IPS-18c (cell line): ENCODE results near the gene MAPKAP1.

Experiments
- H3K4me3 ChIP-seq: 2 replicates; pipeline ENCODE4 v1.7.0; 2013; ENCODE audit warnings: low read depth, mild to moderate bottlenecking, low read length, moderate library complexity; ENCODE audit not compliant: insufficient read depth
- H3K9me3 ChIP-seq: one replicate; pipeline ENCODE4 v1.6.1; 2013; ENCODE audit warnings: mild to moderate bottlenecking, low read length, moderate library complexity; ENCODE audit not compliant: control insufficient read depth, insufficient read depth

Gene MAPKAP1

DNA sequence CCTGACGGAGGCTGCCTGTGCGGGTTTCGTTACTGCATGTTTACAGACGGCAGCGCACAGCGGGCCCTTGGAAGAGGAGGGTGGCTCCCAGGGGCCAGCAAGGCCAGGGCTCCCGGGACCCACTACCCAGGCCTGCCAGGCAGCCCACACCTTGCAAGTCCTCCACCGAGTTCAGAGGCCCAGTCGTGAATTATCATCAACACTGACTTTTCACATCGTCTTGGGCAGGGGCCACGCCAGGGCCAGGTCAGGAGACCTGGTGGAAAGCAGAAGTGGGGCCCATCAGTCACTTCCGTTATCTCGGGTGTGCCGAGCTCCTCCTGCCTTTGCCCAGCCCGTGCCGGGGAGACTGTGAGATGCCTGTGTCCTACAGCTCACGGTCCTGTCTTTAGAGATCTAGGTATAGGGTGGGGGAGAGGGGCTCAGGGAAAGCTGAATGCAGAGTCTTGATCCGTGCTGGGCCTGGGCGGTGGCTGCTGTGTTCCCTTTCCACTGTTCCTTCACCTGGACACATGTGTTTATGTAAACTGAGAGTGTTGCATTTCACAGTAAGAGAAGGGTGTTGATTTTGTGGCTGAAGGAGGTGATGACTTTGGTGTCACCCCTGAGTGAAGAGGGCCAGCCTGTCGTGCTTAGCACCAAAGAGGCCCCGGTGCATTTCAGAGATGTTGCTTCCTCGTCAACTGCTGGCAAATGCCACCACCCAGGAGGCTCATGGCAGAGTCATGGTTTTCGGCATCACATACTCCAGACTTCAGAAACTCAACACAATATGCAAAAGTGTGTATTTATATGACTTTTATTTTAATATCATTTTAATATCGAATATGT is 270.2 kb downstream of the MAPKAP1 start:
- Histone ChIP-seq H3K9me3 (peaks cover 2% of the 10 kb centered on the region), H3K4me3 (no peak overlapping the region)

DNA sequence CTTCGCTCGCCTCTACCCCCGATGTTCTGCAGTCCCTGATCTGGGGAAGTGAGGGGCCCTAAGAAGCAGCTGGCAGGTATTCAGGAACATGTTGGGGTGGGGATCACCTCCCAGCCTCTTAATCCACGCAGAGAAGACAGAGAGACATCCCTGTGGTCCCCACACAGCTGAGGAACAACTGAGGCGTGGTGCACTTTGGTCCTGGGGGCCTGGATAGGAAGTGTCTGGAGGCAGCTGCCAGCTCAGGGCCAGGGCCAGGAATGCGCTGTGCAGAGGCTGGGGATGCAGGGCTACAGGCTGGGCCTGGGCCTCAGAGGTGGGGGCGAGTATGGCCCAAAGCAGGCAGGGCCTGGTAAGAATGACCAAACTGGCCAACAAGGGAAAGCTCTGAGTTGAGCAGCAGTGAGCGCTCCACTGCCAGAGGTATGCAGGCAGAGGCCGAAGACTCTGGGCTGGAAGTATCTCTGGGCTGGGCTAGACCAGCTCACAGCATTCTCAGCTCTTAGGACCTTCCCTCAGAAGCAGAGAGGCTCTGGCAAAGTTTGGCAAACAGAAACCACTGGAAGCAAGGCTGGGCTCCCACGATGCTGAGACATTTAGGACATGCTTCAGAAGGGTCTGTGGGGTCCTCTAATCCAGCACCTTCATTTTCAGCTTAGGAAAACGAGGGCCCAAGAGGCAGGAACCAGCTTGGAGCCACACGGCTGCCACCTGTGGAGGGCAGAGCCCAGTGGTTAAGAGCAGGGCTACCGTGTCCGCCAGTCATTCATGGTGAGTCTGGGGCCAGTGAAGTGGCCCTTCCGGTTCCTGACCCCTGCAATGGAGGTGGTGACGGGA is 271.0 kb downstream of the MAPKAP1 start:
- peaks cover 2% of the 10 kb centered on the region for H3K9me3 ChIP-seq
- H3K4me3 ChIP-seq, result no peak overlapping the region

DNA sequence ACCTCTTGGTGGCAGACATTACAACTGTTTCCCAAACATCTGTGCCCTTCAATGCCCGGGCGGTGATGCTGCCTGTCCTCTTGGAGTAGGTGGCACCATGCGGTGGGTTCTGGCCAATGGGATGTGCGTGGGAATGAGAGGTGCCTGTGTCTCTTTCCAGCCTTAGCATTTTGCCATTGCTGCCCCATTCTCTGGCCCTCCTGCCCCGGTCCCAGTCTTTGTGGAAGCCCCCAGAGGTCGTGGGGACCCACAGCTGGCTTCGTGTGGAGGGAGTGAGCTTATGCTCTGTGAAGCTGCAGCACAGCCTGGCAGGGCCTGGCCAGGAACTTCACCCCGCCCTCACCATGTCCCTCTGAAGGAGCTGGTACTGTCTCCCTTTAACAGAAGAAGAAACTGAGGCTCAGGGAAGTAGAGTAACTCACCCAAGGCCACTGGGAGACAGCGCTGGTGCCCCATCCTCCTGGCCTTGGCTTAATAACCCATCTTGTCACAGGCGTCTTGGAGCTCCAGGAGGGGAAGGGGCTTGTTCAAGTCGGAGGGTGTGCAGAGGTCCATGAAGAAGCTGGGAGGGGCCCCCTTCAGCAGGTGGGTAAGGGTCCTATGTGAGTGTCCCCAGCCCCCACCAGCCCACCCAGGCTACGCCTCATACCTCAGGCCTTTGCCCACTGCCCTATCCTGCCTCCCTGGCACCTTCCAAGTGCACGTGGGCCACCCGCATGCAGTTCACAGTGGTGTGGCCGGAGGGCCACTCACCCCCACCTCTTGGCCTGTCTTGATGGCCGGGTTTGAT is 271.8 kb downstream of the MAPKAP1 start:
- H3K4me3 ChIP-seq, result no peak overlapping the region
- peaks cover 2% of the 10 kb centered on the region for H3K9me3 ChIP-seq

DNA sequence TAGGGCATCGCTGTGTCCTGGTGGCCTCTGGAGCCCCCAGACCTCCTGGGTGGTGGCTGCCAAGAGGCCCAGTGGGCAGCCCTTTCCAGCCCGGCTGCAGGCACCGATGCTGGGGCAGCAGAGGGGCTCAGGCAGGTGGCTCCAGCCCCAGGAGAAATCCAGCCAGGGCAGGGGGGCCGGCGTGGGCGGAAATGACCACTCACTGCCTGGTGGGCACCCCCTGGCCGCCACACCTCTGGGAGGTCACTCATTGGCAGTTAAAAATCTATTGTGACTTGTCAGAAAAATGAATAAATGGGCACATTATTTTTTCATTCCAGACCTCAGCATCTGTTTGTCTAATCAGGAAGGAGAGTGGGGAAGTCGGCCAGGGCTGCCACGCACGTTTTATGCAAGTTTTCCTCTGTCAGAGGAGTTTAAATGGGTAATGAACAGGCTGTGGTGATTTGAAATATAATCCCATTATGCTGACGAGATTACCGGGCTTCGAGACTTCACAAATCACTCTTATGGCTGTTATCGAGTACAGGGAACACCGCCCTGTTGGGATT is 273.5 kb downstream of the MAPKAP1 start:
- no peak overlapping the region for H3K4me3 ChIP-seq
- H3K9me3 ChIP-seq, result peaks cover 2% of the 10 kb centered on the region

DNA sequence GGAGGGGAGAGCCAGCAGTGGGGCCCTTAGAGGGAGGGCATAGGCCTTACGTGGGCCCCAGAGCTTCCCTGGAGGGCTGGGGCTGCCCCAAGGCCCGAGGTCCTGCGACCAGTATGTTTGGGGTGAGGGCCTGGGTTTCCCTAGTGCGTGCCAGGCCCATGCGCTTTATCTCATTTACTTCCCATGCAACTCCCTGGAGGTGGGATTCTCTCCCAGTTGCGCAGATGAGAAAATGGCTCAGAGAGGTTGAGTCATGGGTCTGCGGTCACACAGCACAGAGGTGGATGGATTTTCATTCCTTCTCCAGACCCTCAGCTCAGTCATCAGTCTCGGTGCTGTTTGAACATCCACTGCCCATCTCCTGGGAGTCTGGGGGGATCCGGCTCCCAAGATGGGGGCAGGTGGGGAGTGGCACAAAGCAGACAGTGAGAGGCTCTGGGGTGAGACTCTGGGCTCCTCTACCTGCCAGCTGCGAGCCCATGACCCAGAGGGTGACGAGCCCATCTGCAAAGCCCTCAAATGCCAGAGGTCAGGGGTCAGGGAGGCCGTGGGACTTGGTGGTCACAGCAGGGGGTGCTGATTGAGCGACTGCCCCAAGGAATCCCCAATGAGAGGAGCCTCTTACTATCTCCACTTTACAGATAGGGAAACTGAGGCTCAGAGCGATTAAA is 274.2 kb downstream of the MAPKAP1 start:
- Histone ChIP-seq H3K9me3 (peaks cover 2% of the 10 kb centered on the region), H3K4me3 (no peak overlapping the region)

DNA sequence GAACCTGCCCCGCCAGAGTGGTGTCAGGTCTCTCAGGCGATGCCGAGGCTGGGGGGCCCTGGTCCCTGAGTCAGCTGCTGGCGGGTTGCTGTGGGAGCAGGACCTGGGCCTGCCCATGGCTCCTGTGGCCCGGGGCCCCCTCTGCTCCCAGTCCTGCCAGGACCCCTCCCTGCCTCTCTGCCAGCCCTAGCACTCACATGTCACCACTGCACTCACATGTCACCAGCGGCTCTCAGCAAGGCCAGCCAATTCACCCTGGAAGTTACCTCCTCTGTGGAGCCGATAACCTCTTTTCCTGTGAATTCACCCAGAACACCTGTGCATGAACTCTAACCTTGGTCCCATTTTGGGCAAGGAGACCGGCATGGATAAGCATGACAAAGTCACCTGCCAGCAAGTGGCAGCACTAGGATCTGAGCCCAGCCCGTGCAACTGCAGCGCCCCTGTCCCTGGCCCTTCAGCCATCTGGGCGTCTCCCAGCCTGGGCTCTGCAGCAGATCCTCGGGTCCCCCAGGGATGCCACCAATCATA is 275.2 kb downstream of the MAPKAP1 start:
- peaks cover under 1% of the 10 kb centered on the region for H3K9me3 ChIP-seq
- H3K4me3 ChIP-seq, result no peak overlapping the region

DNA sequence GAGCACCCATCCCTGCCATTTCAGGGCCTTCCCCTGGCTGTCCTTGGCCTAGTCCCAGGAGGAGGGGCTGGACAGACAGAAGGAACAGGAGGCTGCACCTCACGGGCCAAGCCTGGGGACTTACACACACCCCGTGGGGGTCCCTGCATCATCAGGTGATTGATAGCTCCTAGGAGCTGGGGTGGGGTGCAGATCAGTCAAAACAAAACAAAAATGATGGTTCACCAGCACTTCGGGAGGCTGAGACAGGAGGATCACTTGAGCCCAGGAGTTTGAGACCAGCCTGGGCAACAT is 276.0 kb downstream of the MAPKAP1 start:
- Histone ChIP-seq H3K9me3 (no peaks in the 10 kb centered on the region), H3K4me3 (no peak overlapping the region)

DNA sequence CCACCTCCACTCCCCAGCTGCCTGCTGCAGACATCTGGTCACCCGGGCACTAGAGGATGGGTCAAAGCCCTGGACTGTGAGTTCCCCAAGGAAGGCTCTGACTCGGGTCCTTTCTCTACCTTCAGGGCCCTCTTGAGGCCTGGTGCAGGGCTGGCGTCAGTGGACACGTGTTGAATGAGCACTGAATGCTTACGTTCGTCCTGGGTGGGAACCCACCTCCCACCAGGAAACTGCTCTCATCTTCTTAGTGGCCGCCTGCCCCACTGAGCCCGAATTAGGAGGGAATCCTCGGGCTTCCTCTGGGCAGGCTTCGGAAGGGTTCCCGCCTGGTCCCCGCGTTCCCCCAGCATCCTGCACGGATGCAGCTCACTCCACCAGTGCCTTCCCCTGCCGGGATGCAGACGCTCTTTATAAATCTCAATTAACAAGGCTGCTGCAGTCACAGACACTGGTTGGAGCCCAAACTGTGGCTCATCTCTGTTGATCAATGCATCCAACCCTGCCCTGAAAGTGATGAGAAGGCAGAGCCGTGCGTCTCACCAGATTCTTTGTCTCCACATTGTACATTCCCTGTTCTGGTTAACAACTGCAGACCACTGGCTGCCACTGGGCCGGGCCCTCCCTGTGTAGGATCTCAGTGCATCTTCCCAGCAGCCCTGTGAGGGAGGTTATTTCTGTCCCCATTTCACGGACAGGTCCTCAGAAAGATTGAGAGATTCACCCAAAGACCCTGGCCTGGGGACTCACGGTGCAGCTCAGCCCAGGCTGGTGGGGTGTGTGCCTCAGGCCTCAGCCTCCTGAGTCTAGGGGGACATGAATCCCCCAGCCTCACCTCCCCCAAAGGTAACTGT is 276.6 kb downstream of the MAPKAP1 start:
- Histone ChIP-seq H3K4me3 (no peak overlapping the region), H3K9me3 (no peaks in the 10 kb centered on the region)

DNA sequence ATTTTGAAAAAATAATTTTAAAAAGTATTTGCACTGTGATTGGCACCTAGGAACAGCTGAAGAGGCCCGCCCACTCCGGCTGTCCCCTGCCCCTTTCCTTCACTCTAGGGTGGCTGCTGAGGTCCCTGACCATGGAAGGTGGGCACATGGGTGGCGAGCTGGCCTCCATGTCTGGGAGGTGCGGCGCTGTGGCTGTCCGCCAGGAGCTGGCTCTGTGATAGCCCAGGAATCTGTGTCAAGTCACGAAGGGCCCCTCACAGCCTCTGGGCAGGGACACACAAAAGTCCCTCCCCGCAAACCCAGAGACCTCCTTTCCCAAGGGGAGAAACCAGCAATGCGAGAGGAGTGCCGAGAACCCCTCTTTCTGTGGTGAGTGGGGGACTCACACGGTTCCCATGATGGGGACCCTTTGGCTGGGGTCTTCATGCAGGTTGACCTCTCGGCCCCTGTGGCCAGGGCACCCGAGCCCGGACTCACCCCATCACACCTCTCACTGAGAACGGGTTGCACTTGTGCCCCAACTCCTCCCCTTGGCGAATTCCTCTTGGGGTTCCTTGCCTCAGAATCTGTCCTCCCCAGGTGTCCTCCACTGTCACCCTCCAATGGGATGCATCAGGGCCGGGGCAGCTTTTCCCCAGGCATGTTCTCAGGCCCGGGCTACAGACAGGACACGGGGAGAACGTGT is 277.4 kb downstream of the MAPKAP1 start:
- Histone ChIP-seq H3K4me3 (no peak overlapping the region), H3K9me3 (no peaks in the 10 kb centered on the region)

DNA sequence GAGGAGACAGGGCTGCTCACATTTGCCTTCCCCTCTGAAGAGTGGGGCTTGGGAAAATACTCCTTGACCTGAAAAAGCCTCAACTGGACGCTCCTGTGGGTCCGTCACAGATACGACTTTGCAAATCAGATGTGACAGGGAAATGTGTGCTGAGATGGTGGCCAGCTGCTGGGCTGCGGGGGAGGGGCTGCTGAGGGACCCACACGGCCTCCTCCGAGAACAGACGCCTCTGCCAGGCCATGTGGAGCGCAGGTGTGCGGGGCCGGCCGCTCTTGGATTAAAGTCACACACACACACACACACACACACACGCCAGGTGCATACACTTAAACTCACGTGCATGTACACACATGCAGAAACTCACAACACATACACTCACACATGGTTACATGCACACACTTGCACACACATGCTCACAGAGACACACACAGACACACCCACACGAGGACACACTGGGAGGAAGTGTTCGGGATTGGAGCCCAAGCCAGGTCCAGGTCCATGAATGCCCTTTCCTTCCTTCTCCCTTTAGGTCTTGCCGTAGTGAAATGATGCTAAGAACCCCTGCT is 278.0 kb downstream of the MAPKAP1 start:
- H3K9me3 ChIP-seq, result no peaks in the 10 kb centered on the region
- no peak overlapping the region for H3K4me3 ChIP-seq

DNA sequence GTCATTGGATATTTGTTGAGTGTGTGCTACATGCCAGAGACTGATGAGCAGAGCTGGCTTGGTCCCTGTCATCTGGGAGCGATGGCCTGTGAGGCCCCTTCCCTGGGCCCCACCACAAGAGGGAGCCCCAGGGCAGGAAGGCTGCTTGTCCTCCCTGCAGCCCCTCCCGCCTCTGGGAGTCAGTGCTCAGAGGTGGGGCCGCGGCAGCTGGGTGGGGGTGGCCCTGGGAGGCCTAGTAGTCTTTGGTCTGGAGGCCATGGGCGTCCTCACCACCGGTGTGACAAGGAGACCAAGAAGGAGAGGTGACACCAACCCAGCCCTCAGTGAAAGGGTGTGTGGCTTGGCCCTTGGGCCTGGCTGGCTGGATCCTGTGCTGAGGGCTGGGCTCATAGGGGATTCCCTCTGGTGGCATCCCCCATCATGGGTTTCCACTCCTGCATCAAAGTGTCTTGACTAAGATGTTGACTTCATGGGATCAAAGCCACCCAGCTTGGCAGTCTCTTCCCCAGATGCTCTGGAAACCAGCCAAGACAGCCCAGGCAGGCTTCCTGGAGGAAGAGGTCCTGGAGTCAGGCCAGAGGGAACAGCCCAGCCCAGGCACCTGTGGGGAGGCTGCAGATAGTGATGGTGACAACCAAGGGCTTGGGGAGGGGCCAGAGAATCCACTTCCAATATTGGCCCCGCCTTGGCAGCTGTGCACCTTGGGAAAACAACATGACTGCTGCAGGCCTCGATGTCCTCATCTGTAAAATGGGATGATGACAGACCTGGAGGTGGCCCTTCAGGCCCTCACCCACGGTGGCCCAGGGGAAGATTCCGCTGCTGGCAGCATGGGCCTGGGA is 278.7 kb downstream of the MAPKAP1 start:
- no peaks in the 10 kb centered on the region for H3K9me3 ChIP-seq
- no peak overlapping the region for H3K4me3 ChIP-seq

DNA sequence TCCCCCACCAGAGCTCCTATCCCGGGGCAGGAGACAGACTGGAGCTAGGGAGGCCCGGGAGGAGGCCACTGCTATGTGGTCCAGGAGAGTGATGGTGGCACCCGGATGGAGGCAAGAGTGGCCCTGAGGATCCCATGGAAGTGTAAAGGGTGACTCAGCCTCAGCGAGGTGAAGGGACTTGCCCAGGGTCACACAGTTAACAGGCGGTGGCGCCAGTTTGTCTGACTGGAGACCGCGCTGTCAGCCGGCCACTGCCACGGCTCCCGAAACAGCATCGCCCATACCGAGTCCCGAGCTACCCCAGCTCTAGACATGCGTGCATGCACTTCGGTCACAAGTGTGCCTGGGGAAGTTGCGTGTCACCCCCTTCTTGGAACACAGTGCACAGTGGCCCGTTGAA is 279.5 kb downstream of the MAPKAP1 start:
- Histone ChIP-seq H3K4me3 (no peak overlapping the region), H3K9me3 (no peaks in the 10 kb centered on the region)

DNA sequence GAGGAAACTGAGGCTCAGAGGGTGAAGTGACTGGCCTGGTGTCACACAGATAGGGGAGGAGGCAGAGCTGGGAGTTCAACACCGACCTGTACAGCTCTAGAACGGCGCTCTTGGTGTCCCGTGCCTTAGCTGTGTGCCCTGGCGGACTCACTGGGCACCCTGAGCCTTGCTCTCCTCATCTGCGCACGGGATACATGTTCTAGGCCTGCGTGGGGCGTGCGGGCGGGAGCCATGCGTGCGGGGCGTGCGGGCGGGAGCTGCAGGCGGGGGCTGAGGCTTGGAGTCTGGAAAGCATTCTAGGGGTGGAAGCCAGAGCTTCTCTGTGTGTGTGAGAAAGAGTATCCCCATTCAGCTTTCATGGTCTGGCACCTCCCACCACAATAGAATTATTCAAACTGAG is 280.1 kb downstream of the MAPKAP1 start:
- no peak overlapping the region for H3K4me3 ChIP-seq
- H3K9me3 ChIP-seq, result no peaks in the 10 kb centered on the region

DNA sequence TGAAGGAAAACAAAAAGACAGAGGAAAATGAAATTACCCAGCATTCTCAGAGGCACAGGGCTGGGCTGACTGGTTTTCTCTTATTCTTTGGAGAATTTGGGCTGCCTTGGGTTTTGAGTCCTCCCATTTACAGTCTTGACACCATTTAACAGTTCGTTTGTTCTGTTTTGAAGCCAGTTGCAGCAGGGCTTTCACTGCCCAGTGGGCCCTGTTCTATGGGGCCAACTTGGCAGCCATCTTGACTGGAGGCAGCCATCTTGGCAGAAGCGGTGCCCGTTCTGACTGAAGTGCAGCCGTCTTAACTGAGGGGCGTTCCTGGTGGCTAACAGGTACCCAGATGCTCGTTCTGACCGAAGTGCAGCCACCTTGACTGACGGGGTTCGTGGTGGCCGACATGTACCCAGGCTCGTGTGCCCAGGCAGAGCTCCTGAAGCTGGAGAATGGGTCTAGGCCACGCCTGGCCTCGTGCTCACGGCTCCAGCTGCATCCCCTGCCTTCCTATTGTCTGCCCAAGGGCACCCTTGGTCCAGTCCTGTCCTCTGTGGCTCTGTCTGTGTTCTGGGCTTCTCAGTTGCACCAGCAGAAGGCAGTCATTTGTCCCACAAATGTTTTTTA is 281.0 kb downstream of the MAPKAP1 start:
- no peak overlapping the region for H3K4me3 ChIP-seq

More for the DNA sequence above, 281.0 kb downstream of the MAPKAP1 start:
- H3K9me3 ChIP-seq, result no peaks in the 10 kb centered on the region
